C4-2B (cell line): ENCODE data around the gene OR9I1.
A peak's percentile ranks its signal among the peaks of the same experiment; 100 is the strongest.

Experiments used
- H3K27ac ChIP-seq: fragments of 450-650 bp; 2 replicates; pipeline ENCODE4 v1.5.1; 2017
- ZFX ChIP-seq: fragments of 450-650 bp; IDR thresholded peaks from 2 replicates; pipeline ENCODE4 v1.6.1; 2017
- TF ChIP-seq, protein P1 (sequence below): fragments of 450-650 bp; conservative IDR thresholded peaks from 2 replicates; pipeline ENCODE4 v1.5.1; 2017; ENCODE audit warnings: mild to moderate bottlenecking

Gene OR9I1, protein sequence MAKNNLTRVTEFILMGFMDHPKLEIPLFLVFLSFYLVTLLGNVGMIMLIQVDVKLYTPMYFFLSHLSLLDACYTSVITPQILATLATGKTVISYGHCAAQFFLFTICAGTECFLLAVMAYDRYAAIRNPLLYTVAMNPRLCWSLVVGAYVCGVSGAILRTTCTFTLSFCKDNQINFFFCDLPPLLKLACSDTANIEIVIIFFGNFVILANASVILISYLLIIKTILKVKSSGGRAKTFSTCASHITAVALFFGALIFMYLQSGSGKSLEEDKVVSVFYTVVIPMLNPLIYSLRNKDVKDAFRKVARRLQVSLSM

DNA sequence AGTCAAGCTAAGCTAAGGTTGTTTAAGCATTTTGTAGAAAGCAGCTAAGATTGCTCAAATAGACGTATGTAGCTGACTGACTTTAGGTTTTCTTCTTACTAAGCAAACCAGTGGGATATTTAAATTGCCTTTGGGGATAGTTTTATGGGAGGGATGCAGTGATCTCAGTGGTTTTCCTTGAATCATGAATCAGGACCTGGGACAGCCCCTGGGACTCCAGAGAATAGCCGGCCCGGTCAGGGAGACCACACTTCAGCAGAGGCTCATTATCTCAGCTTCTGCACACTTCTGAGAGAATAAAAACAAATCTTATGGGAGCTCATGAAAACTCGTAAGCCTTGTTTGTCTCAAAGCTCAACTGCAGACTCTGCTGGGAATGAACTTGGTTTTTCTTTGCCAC lies at the start of gene OR9I1:
OR9I1 (minus strand) TSS at position 62 of the 400 bp plus-strand sequence. CDS start 6,086 bp downstream, outside the sequence.
- H3K27ac ChIP-seq: no peak within 1 kb of the TSS
- TF ChIP-seq, protein P1, sequence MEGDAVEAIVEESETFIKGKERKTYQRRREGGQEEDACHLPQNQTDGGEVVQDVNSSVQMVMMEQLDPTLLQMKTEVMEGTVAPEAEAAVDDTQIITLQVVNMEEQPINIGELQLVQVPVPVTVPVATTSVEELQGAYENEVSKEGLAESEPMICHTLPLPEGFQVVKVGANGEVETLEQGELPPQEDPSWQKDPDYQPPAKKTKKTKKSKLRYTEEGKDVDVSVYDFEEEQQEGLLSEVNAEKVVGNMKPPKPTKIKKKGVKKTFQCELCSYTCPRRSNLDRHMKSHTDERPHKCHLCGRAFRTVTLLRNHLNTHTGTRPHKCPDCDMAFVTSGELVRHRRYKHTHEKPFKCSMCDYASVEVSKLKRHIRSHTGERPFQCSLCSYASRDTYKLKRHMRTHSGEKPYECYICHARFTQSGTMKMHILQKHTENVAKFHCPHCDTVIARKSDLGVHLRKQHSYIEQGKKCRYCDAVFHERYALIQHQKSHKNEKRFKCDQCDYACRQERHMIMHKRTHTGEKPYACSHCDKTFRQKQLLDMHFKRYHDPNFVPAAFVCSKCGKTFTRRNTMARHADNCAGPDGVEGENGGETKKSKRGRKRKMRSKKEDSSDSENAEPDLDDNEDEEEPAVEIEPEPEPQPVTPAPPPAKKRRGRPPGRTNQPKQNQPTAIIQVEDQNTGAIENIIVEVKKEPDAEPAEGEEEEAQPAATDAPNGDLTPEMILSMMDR: no peak

DNA sequence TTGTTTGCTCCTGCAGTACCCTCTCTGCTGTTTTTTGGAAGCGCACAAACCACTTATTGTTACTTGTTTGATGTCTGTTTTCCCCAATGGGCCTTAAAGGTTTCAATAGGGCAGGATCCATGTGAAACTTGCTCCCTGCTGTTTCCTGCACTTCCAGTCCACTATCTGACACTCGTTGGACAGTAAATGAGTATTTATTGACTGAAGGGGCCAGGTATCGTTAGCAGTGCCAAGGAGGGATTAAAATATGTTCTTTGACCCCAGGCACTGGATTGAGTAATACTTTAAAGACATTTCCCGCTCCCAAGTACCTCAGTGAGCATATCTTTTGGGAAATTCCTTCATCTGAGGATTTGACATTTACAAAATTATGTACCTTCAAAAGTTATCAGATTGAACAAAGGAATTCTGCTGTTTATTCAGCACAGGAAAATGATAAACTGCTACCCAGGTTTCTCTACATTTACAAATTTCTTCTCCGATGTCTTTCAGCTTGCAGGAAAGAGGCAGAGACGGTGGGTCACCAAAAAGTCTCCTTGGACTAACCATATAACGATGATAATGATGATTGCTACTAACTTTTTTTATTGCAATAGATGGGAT lies 40.3 kb upstream of the OR9I1 start:
- TF ChIP-seq ZFX: no peak
- TF ChIP-seq, protein P1: no peak
- H3K27ac ChIP-seq: peak overlapping the region; percentile 21; the same call in 1 of the 2 replicates

DNA sequence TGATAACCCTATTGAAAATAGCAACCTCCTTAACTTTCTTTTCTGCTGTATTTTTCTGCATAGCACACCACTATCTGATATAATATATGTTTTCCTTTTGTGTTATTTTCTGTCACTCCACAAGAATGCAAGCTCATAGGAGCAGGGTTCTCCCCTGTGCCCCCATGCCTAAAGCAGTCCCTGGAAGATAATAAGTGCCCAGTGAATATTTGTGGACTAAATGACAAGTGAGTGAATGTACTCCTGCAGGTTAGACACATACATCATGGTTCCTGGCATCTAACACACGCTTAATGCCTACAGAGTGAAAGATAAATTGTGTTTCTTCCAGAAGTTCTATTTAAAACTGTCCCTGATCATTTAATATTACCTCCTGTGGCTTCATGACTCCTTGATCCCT lies 39.7 kb upstream of the OR9I1 start:
- TF ChIP-seq, protein P1: no peak
- no peak for TF ChIP-seq ZFX
- H3K27ac ChIP-seq: peak overlapping the region; percentile 21; the same call in 1 of the 2 replicates

DNA sequence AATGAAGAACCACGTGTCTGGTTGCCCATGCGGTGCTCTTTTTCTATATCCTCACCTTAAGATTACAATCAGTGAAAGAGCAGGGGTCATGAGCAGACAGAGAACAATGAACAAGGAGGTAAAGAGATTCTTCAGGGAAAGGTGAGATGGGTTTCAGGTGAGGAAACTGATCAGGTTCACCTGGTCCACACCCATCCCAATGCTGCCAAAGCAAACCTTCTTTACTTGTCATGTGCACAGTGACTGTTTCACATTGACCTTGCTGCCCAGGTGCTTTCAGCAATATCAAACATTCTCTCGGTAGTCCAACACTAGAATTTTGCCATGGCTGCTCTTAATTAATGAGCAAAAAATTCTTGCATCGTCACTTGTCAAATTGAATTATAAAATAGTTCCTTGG lies 39.1 kb upstream of the OR9I1 start:
- H3K27ac ChIP-seq: peak overlapping the region; percentile 21; the same call in 1 of the 2 replicates
- TF ChIP-seq, protein P1: no peak
- TF ChIP-seq ZFX: no peak

DNA sequence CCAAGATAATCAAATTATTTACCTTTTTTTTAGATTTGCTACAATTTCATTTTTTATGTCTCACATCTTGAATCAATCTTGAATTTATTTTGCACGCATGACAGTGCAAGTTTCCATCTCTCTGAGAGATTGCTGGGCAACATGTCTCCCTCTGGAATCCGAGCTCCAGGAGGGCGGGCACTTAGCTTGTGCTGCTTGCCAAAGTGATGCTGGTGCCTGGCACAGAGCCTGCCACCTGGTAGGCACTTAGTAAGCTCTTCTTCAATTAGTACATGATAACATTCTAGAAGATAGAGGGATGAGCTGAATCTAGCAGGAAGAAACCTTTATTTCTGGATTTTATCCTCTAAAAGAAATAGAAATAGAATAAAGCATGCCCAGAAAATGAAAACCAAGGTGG lies 27.5 kb upstream of the OR9I1 start:
- H3K27ac ChIP-seq: no peak overlapping the region
- no peak for TF ChIP-seq ZFX
- TF ChIP-seq, protein P1: no peak

DNA sequence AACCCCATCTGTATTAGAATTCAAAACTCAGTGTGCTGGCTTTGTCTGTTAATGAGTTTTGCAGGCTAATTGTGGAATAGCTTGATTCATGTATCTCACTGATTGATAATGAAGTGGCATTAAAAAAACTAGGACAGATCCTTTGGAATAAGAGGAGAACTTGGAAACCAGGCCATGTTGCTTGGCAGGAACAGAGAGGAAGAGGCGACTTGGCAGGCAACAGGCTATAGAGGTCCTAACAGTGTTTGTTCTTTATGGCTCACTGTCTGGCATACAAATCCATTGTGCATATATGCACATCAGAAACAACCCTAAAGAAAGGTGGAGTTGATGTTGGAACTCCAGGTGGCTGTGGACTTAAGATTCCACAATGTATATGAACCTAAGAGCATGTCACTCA lies 17.4 kb upstream of the OR9I1 start:
- no peak overlapping the region for H3K27ac ChIP-seq
- TF ChIP-seq, protein P1: no peak
- no peak for TF ChIP-seq ZFX

DNA sequence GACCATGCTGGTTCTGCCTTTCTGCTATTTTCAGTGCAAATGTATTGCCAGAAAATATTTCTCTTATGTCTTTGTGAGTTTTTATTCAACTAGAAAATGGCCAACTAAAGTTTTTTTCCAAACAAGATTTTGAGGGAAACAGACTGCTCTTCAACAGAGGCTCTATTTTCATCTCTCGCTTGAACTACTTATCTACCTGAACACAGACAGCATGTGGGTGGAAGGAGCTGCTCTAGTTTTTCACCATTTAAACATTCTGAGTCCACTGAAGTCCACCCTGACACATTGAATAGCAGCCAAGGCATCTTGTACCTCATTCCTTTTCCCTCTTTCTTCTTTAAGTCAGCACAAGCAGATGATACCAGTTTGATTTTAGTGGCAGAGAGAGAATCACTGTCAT lies 9.8 kb upstream of the OR9I1 start:
- TF ChIP-seq, protein P1: no peak
- no peak for TF ChIP-seq ZFX
- H3K27ac ChIP-seq: no peak overlapping the region
